IPS-20b (cell line): Measurements from ENCODE around the gene MCTP1.
A peak's percentile ranks its signal among the peaks of the same experiment; 100 is the strongest.

Source experiments
- H3K27ac ChIP-seq: one replicate; pipeline ENCODE4 v1.5.1; 2013; ENCODE audit warnings: low read length
- H3K27me3 ChIP-seq: 2 replicates; pipeline ENCODE4 v1.6.1; 2013; ENCODE audit warnings: mild to moderate bottlenecking, low read length, inconsistent platforms; ENCODE audit not compliant: insufficient read depth
- H3K36me3 ChIP-seq: 2 replicates; pipeline ENCODE4 v1.6.1; 2013; ENCODE audit warnings: low read depth, mild to moderate bottlenecking, inconsistent platforms, low read length, moderate library complexity; ENCODE audit not compliant: insufficient read depth
- H3K4me1 ChIP-seq: 2 replicates; pipeline ENCODE4 v1.6.1; 2013; ENCODE audit warnings: mild to moderate bottlenecking, control low read depth, inconsistent platforms, low read length, moderate library complexity; ENCODE audit not compliant: insufficient read depth
- H3K4me3 ChIP-seq: 2 replicates; pipeline ENCODE4 v1.5.1; 2013; ENCODE audit warnings: mild to moderate bottlenecking, low read length, inconsistent platforms
- H3K9ac ChIP-seq: 2 replicates; pipeline ENCODE4 v1.6.1; 2013; ENCODE audit warnings: low read depth, mild to moderate bottlenecking, inconsistent platforms, low read length, moderate library complexity
- H3K9me3 ChIP-seq: 2 replicates; pipeline ENCODE4 v1.6.1; 2013; ENCODE audit warnings: mild to moderate bottlenecking, low read depth, low read length, inconsistent platforms; ENCODE audit not compliant: insufficient read depth

MCTP1 gene

GRCh38 chr5:95083606-95084005 is 201.3 kb downstream of the MCTP1 start:
- Histone ChIP-seq H3K27ac (no peak overlapping the region), H3K27me3 (no peaks in the 10 kb centered on the region), H3K36me3 (no peaks in the 10 kb centered on the region), H3K9ac (no peak overlapping the region), H3K4me3 (no peak overlapping the region), H3K9me3 (no peaks in the 10 kb centered on the region), H3K4me1 (peaks cover 16% of the 10 kb centered on the region; the same call in 1 of the 2 replicates)

DNA sequence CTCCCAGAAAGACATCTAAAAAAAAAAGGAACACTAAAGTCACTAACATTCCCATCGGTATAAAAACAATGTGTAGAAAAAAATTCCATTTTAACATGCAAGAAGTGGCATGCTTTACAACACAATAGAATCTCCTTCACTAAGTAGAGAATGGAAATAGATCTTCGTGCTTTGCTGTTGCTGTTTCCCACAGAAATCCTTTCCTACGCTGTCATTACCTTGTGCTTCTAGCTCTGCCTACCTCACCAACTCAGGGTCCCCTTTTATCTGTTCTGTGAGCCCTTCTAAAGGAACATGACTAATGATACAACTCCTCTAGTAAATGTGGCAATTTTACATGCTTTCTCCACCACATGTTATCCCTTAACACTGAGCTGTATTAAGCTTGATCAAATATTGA is 202.9 kb downstream of the MCTP1 start:
- Histone ChIP-seq H3K27ac (no peak overlapping the region), H3K36me3 (no peaks in the 10 kb centered on the region), H3K4me1 (peaks cover 16% of the 10 kb centered on the region), H3K9ac (peak overlapping the region; percentile 19; the same call in 1 of the 2 replicates), H3K27me3 (no peaks in the 10 kb centered on the region), H3K9me3 (no peaks in the 10 kb centered on the region), H3K4me3 (peak overlapping the region; percentile 48; the same call in 1 of the 2 replicates)

GRCh38 chr5:95081500-95081960 is 203.4 kb downstream of the MCTP1 start:
- Histone ChIP-seq H3K27me3 (no peaks in the 10 kb centered on the region), H3K9me3 (no peaks in the 10 kb centered on the region), H3K4me3 (peak overlapping the region; percentile 48), H3K36me3 (no peaks in the 10 kb centered on the region), H3K9ac (peak overlapping the region; percentile 19; the same call in 1 of the 2 replicates), H3K4me1 (peaks cover 16% of the 10 kb centered on the region), H3K27ac (no peak overlapping the region)

- H3K9me3 ChIP-seq: no peaks in the 10 kb centered on the region
- no peak overlapping the region for H3K9ac ChIP-seq
- H3K4me3 ChIP-seq: no peak overlapping the region
- no peaks in the 10 kb centered on the region for H3K27me3 ChIP-seq
- no peak overlapping the region for H3K27ac ChIP-seq
- peaks cover 16% of the 10 kb centered on the region for H3K4me1 ChIP-seq
- H3K36me3 ChIP-seq: no peaks in the 10 kb centered on the region
Observed at GRCh38 chr5:95080441-95080840, 204.5 kb downstream of the MCTP1 start.

DNA sequence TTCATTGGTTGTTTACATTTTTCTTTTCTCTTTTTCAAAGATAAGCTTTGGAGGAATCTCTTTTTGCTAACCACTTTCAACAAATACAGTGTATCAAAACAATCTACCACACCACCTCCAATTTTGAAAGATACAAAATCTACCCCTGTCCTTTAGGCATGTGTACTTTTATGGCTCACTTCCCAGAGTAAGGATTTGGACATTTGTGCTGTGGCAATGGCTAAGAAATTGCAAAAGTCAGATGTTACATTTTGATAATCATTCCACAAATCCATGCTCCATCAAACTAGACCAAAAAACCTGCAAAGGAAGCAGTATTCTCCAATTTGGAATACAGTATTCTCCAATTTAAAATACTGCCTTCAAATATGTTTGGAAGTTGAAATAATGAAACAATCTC is 204.9 kb downstream of the MCTP1 start:
- no peaks in the 10 kb centered on the region for H3K36me3 ChIP-seq
- H3K27ac ChIP-seq: no peak overlapping the region
- H3K4me1 ChIP-seq: peaks cover 16% of the 10 kb centered on the region
- H3K9me3 ChIP-seq: no peaks in the 10 kb centered on the region
- H3K4me3 ChIP-seq: no peak overlapping the region
- H3K9ac ChIP-seq: no peak overlapping the region
- H3K27me3 ChIP-seq: no peaks in the 10 kb centered on the region

DNA sequence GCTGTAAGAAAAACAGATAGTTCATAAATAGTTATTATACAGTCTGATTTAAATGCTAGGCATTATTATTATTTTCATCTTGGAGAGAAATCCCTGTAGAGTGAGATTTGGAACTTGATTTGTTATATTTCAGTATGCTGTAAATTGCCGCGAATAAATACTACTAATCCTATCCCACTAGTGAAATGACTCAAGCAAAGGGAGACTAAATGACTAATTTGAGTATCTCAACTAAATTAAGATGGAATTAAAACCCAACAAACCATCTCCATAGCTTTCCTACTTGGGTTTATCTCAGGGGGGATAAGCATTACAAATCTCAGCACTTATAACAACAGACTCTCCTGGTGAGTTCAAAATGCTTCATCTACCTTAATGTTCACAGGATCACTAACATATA is 206.0 kb downstream of the MCTP1 start:
- no peak overlapping the region for H3K4me3 ChIP-seq
- no peaks in the 10 kb centered on the region for H3K36me3 ChIP-seq
- H3K27ac ChIP-seq: no peak overlapping the region
- H3K9me3 ChIP-seq: no peaks in the 10 kb centered on the region
- no peaks in the 10 kb centered on the region for H3K27me3 ChIP-seq
- peaks cover 16% of the 10 kb centered on the region for H3K4me1 ChIP-seq
- no peak overlapping the region for H3K9ac ChIP-seq

- Histone ChIP-seq H3K27ac (no peak overlapping the region), H3K4me1 (peaks cover 7% of the 10 kb centered on the region), H3K9ac (no peak overlapping the region), H3K9me3 (no peaks in the 10 kb centered on the region), H3K4me3 (no peak overlapping the region), H3K27me3 (no peaks in the 10 kb centered on the region), H3K36me3 (no peaks in the 10 kb centered on the region)
Observed at GRCh38 chr5:95076395-95077185, 208.3 kb downstream of the MCTP1 start.

DNA sequence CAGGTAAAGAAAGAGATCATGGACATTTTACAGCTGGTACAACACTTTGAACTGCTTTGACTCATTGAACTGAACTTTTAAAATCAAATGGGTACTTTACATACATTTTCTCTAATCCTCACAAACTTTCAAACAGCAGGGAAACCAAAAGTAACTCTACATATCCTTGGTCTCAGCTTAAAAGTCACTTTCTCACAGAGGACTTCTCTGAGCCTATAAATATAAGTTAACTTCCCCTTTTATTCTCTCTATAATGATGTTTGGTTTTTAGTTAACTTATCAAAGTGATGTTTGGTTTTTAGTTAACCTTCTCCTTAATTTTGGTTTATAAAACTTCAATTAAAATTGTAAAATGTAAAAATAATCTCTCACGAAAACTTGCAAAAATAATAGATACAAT is 209.8 kb downstream of the MCTP1 start:
- Histone ChIP-seq H3K4me1 (no peaks in the 10 kb centered on the region; the same call in 1 of the 2 replicates), H3K9ac (no peak overlapping the region), H3K27ac (no peak overlapping the region), H3K36me3 (no peaks in the 10 kb centered on the region), H3K27me3 (no peaks in the 10 kb centered on the region), H3K9me3 (no peaks in the 10 kb centered on the region), H3K4me3 (no peak overlapping the region)

DNA sequence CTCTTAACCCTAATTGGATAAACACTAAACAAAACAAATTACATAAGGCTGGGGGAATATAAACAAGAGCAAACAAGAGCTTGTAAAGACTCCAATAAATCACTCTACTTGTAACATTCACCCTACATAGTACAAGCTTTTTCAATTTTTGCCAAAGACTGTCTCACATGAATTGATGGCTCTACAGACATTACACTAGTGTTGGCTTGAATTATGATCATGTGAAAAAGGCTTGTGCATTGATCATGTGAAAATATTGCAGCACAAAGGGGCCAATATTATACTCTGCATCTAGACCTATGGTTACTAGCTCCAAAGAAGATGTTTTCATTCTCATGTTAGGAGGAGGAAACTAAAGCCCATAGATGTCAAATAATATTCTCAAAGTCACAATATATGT is 212.6 kb downstream of the MCTP1 start:
- no peak overlapping the region for H3K27ac ChIP-seq
- no peak overlapping the region for H3K4me3 ChIP-seq
- H3K9me3 ChIP-seq: no peaks in the 10 kb centered on the region
- no peaks in the 10 kb centered on the region for H3K36me3 ChIP-seq
- H3K4me1 ChIP-seq: no peaks in the 10 kb centered on the region
- no peaks in the 10 kb centered on the region for H3K27me3 ChIP-seq
- no peak overlapping the region for H3K9ac ChIP-seq

- H3K36me3 ChIP-seq: no peaks in the 10 kb centered on the region
- H3K27me3 ChIP-seq: no peaks in the 10 kb centered on the region
- H3K27ac ChIP-seq: no peak overlapping the region
- no peaks in the 10 kb centered on the region for H3K9me3 ChIP-seq
- no peak overlapping the region for H3K9ac ChIP-seq
- no peak overlapping the region for H3K4me3 ChIP-seq
- no peaks in the 10 kb centered on the region for H3K4me1 ChIP-seq
Observed at GRCh38 chr5:95070866-95071265, 214.0 kb downstream of the MCTP1 start.

GRCh38 chr5:95070453-95070852 is 214.4 kb downstream of the MCTP1 start:
- no peaks in the 10 kb centered on the region for H3K9me3 ChIP-seq
- H3K27ac ChIP-seq: no peak overlapping the region
- H3K4me3 ChIP-seq: no peak overlapping the region
- H3K27me3 ChIP-seq: no peaks in the 10 kb centered on the region
- H3K9ac ChIP-seq: no peak overlapping the region
- H3K4me1 ChIP-seq: no peaks in the 10 kb centered on the region
- no peaks in the 10 kb centered on the region for H3K36me3 ChIP-seq

DNA sequence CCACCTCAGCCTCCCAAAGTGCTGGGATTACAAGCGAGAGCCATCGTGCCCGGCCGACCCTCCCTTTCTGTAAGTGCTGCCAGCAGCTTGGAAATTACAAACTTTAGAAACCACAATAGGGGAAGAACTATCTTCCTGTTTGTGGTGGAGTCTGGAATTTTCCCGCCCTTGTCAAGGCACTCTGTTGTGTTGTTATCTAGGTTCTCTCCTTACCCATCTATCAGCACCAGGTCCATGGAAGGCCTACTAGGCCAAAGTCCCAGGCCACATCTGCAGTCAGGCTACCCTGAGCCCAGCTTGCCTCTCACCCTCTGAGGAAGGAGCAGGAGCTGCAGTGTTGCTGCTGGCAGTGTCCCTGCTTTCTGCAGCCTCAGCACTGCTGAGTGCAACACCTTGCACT is 214.9 kb downstream of the MCTP1 start:
- Histone ChIP-seq H3K4me1 (no peaks in the 10 kb centered on the region), H3K9me3 (no peaks in the 10 kb centered on the region), H3K9ac (no peak overlapping the region), H3K27ac (no peak overlapping the region), H3K4me3 (no peak overlapping the region), H3K36me3 (no peaks in the 10 kb centered on the region), H3K27me3 (no peaks in the 10 kb centered on the region)
